Adrenal gland (tissue), 5 donors: ENCODE results near the gene CDC42.

Experiments
- CTCF ChIP-seq, 6 experiments: fragments of 450-650 bp in 4 of 6; fragments of 200-600 bp in 2 of 6; sonication (generic) in 1 of 6; IDR thresholded peaks; 1 replicate in 5 of 6; 2 replicates in 1 of 6; pipeline versions ENCODE4 v1.5.1 to v1.8.0; 2016 to 2021; ENCODE audit warnings: antibody characterized with exemption in 6 of 6, mild to moderate bottlenecking in 2 of 6, moderate library complexity in 1 of 6
- POLR2A ChIP-seq, 2 donors: fragments of 450-650 bp; IDR thresholded peaks; one replicate each; pipeline ENCODE4 v1.6.1; 2017; ENCODE audit warnings: antibody characterized with exemption in 2 of 2, mild to moderate bottlenecking in 2 of 2, moderate library complexity in 1 of 2
- donor health status: DM: no; HTN: no; CAD: no.

DNA sequence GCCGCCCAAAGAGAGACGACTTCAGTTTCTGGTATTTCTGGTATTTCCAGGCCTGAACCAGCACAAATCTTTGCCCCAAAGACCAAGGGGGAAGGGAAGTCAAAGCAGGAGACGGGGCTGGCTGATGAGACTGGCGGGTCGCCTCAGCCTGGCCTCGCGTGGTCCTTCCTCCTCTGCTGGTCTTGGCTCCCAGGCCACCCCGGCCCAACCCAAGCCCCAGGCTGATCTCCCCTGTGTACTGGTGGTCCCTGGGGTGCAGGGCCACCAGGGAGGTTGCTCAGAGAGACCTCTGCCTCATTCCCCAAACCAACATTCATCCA, 70.5 kb downstream of the CDC42 start:
- TF ChIP-seq CTCF (IDR thresholded peaks at IDR 0.05) (no peak), POLR2A (IDR thresholded peaks at IDR 0.05) (no peak)
